ENCODE measurements around the gene RASSF4. TPM values are rescaled to one million over a fixed set of nuclear protein-coding genes. Genes with fewer than 3 reads are reported as not detected.

The RASSF4 gene
- total and polyA plus RNA-seq, 3 donors from 2014 or later, result 28.2 to 68.1 (median 53.1) TPM

GRCh38 chr10:44920252-44920651 is 39.4 kb upstream of the RASSF4 start:
- H3K36me3 ChIP-seq (ENCODE audit: low read depth, missing control alignments), result no peaks in the 10 kb centered on the region
- WGBS, 2 donors, result 94 to 96% methylated on average over 3 of the region's 3 CpGs
- H3K4me3 ChIP-seq, result no peak overlapping the region
- H3K9me3 ChIP-seq, result no peaks in the 10 kb centered on the region
- TF ChIP-seq POLR2A (IDR thresholded peaks at IDR 0.05) (no peak), CTCF (IDR thresholded peaks at IDR 0.05) (no peak)
- no peak overlapping the region for H3K27ac ChIP-seq
- no peak for DNase-seq
- no peaks in the 10 kb centered on the region for H3K27me3 ChIP-seq
- intact Hi-C loops (cut with DNase I; ENCODE audit: low total_unique reads), result no loop called here
- H3K4me1 ChIP-seq, result no peaks in the 10 kb centered on the region

- Histone ChIP-seq H3K36me3 (ENCODE audit: low read depth, missing control alignments) (no peaks in the 10 kb centered on the region), H3K9me3 (no peaks in the 10 kb centered on the region), H3K27me3 (no peaks in the 10 kb centered on the region), H3K4me3 (no peak overlapping the region), H3K27ac (no peak overlapping the region), H3K4me1 (no peaks in the 10 kb centered on the region)
- TF ChIP-seq POLR2A (IDR thresholded peaks at IDR 0.05), result no peak
- TF ChIP-seq CTCF (IDR thresholded peaks at IDR 0.05), result no peak
- intact Hi-C loops (cut with DNase I; ENCODE audit: low total_unique reads), result no loop called here
- 92 to 94% methylated on average over 5 of the region's 5 CpGs for WGBS, 2 donors
- DNase-seq, result no peak
Measured at GRCh38 chr10:44921061-44921460, 38.5 kb upstream of the RASSF4 start.

DNA sequence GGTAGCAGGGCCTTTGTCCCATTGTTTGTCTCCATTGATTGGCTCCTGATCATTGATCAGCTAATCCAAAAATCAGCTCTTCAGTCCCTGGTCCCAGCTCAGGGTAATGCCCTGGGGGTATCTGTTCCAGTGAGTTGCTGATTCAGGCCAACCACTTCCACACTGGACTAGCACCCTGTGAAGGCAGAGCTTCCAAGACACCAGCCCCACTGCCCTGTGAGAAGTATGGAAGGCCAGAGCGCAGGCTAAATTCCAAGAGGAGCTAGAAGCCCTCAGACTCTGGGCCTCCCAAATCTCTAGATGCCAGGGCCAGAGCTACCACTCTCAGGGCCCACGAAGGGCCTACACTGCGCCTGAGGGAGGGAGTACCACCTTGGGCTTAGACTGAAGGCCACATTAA is 38.1 kb upstream of the RASSF4 start:
- Histone ChIP-seq H3K9me3 (no peaks in the 10 kb centered on the region), H3K27me3 (no peaks in the 10 kb centered on the region), H3K4me1 (no peaks in the 10 kb centered on the region), H3K4me3 (no peak overlapping the region), H3K27ac (no peak overlapping the region), H3K36me3 (ENCODE audit: low read depth, missing control alignments) (no peaks in the 10 kb centered on the region)
- 90 to 99% methylated on average over 2 to 3 of the region's 3 CpGs for WGBS, 2 donors
- no peak for TF ChIP-seq CTCF (IDR thresholded peaks at IDR 0.05)
- TF ChIP-seq POLR2A (IDR thresholded peaks at IDR 0.05), result no peak
- no peak for DNase-seq
- intact Hi-C loops (cut with DNase I; ENCODE audit: low total_unique reads), result no loop called here

- intact Hi-C loops (cut with DNase I; ENCODE audit: low total_unique reads), result no loop called here
- no peaks in the 10 kb centered on the region for H3K27me3 ChIP-seq
- no peak for DNase-seq
- no peaks in the 10 kb centered on the region for H3K36me3 ChIP-seq (ENCODE audit: low read depth, missing control alignments)
- no peaks in the 10 kb centered on the region for H3K4me1 ChIP-seq
- no peaks in the 10 kb centered on the region for H3K9me3 ChIP-seq
- TF ChIP-seq CTCF (IDR thresholded peaks at IDR 0.05) (no peak), POLR2A (IDR thresholded peaks at IDR 0.05) (no peak)
- H3K27ac ChIP-seq, result no peak overlapping the region
- no peak overlapping the region for H3K4me3 ChIP-seq
- WGBS, 2 donors, result 90 to 98% methylated on average over 5 of the region's 5 CpGs
Measured at GRCh38 chr10:44922021-44922420, 37.6 kb upstream of the RASSF4 start.

DNA sequence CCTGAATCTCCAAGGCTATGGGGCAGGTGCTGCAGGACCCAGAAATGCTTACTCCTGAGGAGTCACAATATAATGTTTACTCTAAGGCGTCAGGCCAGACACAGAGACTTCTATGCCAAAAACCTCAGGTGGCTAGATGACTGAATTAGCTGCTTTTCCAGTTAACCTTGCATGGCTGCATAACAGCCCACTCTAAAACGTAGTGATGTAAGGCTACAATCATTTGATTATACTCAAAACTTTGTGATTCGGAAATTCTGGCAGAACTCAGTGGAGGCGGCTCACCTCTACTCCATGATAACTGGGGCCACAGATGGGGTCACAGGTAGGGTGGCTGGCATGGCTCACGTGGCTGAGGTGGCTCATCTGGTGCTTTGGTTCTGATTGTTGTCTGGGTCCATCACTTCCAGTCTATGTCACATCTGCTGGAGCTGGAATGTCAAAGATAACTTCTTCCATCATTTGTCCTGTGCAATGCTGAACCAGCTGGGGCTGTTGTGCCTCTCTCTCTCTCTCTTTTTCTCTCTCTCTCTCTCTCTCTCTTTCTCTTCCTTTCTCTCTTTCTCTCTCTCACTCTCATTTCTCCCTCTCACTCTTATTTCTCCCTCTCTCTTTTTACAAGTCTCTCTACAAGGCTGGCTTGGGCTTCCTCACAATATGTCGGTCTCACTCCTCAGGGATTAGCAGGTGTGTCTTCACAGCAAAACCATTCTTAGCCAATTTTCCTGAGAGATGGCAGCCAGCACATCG is 36.6 kb upstream of the RASSF4 start:
- DNase-seq, result no peak
- Histone ChIP-seq H3K36me3 (ENCODE audit: low read depth, missing control alignments) (no peaks in the 10 kb centered on the region), H3K27me3 (no peaks in the 10 kb centered on the region), H3K4me3 (no peak overlapping the region), H3K9me3 (no peaks in the 10 kb centered on the region), H3K27ac (no peak overlapping the region), H3K4me1 (no peaks in the 10 kb centered on the region)
- TF ChIP-seq POLR2A (IDR thresholded peaks at IDR 0.05), result no peak
- no peak for TF ChIP-seq CTCF (IDR thresholded peaks at IDR 0.05)
- 92% methylated on average over 7 of the region's 7 CpGs for WGBS, 2 donors
- intact Hi-C loops (cut with DNase I; ENCODE audit: low total_unique reads), result no loop called here
